ENCODE data around the gene OTOP3. TPM values are rescaled to one million over a fixed set of nuclear protein-coding genes. Genes with fewer than 3 reads are reported as not detected.

OTOP3 gene
- total RNA-seq, 1 experiment from 2014 or later = not detected

DNA sequence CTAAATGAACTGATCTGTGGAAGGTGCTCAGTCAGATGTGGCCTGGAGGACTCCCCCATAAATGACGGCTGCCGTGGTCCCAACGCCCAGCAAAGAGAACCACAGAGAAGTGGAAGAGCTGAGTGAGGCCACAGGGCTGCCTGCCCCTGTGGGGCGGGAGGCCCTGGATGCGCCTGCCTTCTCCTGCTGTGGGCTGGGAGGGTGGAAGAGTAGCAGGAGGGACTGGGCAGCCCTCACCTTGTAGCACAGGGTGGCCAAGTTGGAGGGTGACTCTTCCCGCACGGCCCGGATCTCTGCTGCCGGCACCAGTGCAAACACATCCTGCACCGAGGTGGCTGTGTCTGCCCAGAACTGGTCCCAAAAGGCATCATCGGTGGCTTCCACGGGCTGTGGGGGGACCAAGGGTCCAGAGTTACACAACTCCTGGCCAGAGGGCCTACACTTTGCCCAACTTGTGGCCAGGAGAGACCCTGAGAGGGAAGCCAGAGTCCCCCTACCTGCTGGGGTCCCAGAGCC is 28.6 kb downstream of the OTOP3 start:
- Histone ChIP-seq H2BK15ac (ENCODE audit: low read depth, low read length) (no peak overlapping the region), H2AFZ (ENCODE audit: low read length) (no peak overlapping the region), H2AK5ac (ENCODE audit: insufficient read length, low read length) (no peak overlapping the region), H3K27me3 (ENCODE audit: insufficient read depth, low read length) (no peaks in the 10 kb centered on the region), H3K23ac (ENCODE audit: insufficient read length, low read depth, low read length) (no peak overlapping the region), H4K5ac (ENCODE audit: insufficient read length, low read depth, low read length) (no peak overlapping the region), H4K91ac (ENCODE audit: insufficient read length, low read depth, low read length) (no peak overlapping the region), H3K56ac (ENCODE audit: insufficient read length, low read depth, low read length) (no peak overlapping the region), H3K27ac (ENCODE audit: insufficient read length, low read depth, low read length) (no peak overlapping the region), H2BK12ac (ENCODE audit: insufficient read length, low read depth, low read length) (no peak overlapping the region), H3K79me2 (ENCODE audit: insufficient read depth, low read length) (no peaks in the 10 kb centered on the region), H3K18ac (ENCODE audit: insufficient read length, low read depth, low read length) (no peak overlapping the region), H3K4ac (ENCODE audit: low read depth, low read length) (no peak overlapping the region), H3K23me2 (ENCODE audit: insufficient read length, low read depth, low read length, poor library complexity, severe bottlenecking) (no peaks in the 10 kb centered on the region), H4K8ac (replicated peaks; ENCODE audit: insufficient read length, low read depth, low read length) (no peak overlapping the region), H3K4me1 (ENCODE audit: insufficient read depth, low read length) (no peaks in the 10 kb centered on the region; the same call in 1 of the 2 replicates), H4K20me1 (ENCODE audit: control insufficient read depth, insufficient read depth, insufficient read length) (peaks cover 3% of the 10 kb centered on the region), H3K14ac (ENCODE audit: insufficient read depth, low read length) (no peak overlapping the region), H3T11ph (ENCODE audit: low read length) (no peak overlapping the region), H3K9ac (ENCODE audit: extremely low read depth, insufficient read length, low read length) (no peak overlapping the region), H2BK20ac (ENCODE audit: low read depth, low read length, poor library complexity, severe bottlenecking) (no peak overlapping the region), H2BK120ac (ENCODE audit: low read depth, low read length, poor library complexity, severe bottlenecking) (no peak overlapping the region), H3K4me2 (ENCODE audit: insufficient read depth, insufficient read length, low read length) (no peak overlapping the region), H3K79me1 (ENCODE audit: insufficient read depth, low read depth, low read length, poor library complexity, severe bottlenecking) (no peaks in the 10 kb centered on the region), H2BK5ac (ENCODE audit: insufficient read length, low read length) (no peak overlapping the region), H3K9me3 (ENCODE audit: control insufficient read depth, low read depth, low read length) (no peaks in the 10 kb centered on the region)
- Mint-ChIP-seq H3K9me3 (peaks cover 0 to 2% of the 10 kb centered on the region in 2 experiments; a peak in 1 of 5 replicates), H3K36me3 (ENCODE audit: insufficient read depth in 1 of 3, low read depth in 3 of 3) (peaks cover 0 to 2% (median 0%) of the 10 kb centered on the region in 3 experiments; a peak in 1 of 7 replicates), H3K27ac (no peak overlapping the region; a peak in 1 of 7 replicates), H3K27me3 (ENCODE audit: low read depth) (peaks cover 24% of the 10 kb centered on the region), H3K4me3 (no peak overlapping the region), H3K4me1 (peaks cover 13 to 19% of the 10 kb centered on the region in 2 experiments)
- TF ChIP-seq, protein P1, sequence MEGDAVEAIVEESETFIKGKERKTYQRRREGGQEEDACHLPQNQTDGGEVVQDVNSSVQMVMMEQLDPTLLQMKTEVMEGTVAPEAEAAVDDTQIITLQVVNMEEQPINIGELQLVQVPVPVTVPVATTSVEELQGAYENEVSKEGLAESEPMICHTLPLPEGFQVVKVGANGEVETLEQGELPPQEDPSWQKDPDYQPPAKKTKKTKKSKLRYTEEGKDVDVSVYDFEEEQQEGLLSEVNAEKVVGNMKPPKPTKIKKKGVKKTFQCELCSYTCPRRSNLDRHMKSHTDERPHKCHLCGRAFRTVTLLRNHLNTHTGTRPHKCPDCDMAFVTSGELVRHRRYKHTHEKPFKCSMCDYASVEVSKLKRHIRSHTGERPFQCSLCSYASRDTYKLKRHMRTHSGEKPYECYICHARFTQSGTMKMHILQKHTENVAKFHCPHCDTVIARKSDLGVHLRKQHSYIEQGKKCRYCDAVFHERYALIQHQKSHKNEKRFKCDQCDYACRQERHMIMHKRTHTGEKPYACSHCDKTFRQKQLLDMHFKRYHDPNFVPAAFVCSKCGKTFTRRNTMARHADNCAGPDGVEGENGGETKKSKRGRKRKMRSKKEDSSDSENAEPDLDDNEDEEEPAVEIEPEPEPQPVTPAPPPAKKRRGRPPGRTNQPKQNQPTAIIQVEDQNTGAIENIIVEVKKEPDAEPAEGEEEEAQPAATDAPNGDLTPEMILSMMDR (conservative IDR thresholded peaks at IDR 0.05) = no peak
- no CpG with 5 or more reads among the region's 12 CpGs for WGBS (ENCODE audit: extremely low coverage, insufficient read length, low lambda C conversion rate)
- peak; percentile 22 for DNase-seq

Data from H9 (cell line).